Ovary (tissue), 9 donors: Measurements from ENCODE around the gene LRRC36. TPM values are rescaled to one million over a fixed set of nuclear protein-coding genes. Genes with fewer than 3 reads are reported as not detected.

ENCODE experiments used
- DNase-seq, 5 donors: peaks; one replicate each; pipeline ENCODE4 v3.0.0-alpha.2; 2019 to 2020
- H3K27ac ChIP-seq, 2 donors: fragments of 200-600 bp; one replicate each; pipeline versions ENCODE4 v1.5.1 to v1.8.0; 2019 to 2022
- H3K27me3 ChIP-seq: fragments of 200-600 bp; one replicate; pipeline ENCODE4 v1.8.0; 2022
- H3K36me3 ChIP-seq: fragments of 200-600 bp; sonication (generic); one replicate; pipeline ENCODE4 v1.5.1; 2019
- H3K4me1 ChIP-seq: one replicate; pipeline ENCODE4 v1.8.1; 2013; ENCODE audit warnings: mild to moderate bottlenecking, moderate library complexity; ENCODE audit not compliant: insufficient read depth
- H3K4me3 ChIP-seq: fragments of 200-600 bp; sonication (generic); one replicate; pipeline ENCODE4 v1.5.1; 2017
- H3K9me3 ChIP-seq, 2 donors: fragments of 200-600 bp in 1 of 2; sonication (generic) in 1 of 2; one replicate each; pipeline versions ENCODE4 v1.5.1 to v1.8.1; 2013 to 2019; ENCODE audit warnings: mild to moderate bottlenecking in 1 of 2, moderate library complexity in 1 of 2
- EP300 ChIP-seq: sonication (generic); formaldehyde crosslinking; IDR thresholded peaks from one replicate; pipeline ENCODE4 v1.6.1; 2017; ENCODE audit warnings: antibody characterized with exemption
- POLR2A ChIP-seq: fragments of 450-650 bp; IDR thresholded peaks from one replicate; pipeline ENCODE4 v1.6.1; 2017; ENCODE audit warnings: antibody characterized with exemption, mild to moderate bottlenecking, moderate library complexity
- WGBS, 3 donors: extraction: QIAGEN DNeasy Blood & Tissue Kit in 1 of 3; methylation state at CpG; one replicate each; pipeline versions ENCODE4 v1.1.5 to v1.1.7; 2013 to 2017; 5-methylcytosine and 5-hydroxymethylcytosine counted together
- intact Hi-C, 4 donors: fragments of 100-400 bp; cut with DNase I; formaldehyde crosslinking; loops; one replicate each; pipeline versions ENCODE4 v1.11.0 to v1.15.1; 2022 to 2023
- polyA plus RNA-seq, 2 donors: library from polyadenylated mRNA; stranded (reverse); fragments of 200-250 nt in 1 of 2; fragments of 350-450 nt in 1 of 2; fragmentation: Illumina TruSeq in 1 of 2; extraction: RNeasy Lipid Tissue Mini Kit (QIAGEN cat#74804) in 1 of 2; gene quantifications; one replicate each; pipeline ENCODE4 v1.2.3, GENCODE V29; 2013 to 2014
- total RNA-seq, 7 donors: library from RNA; depleted of rRNA in 2 of 7; stranded (reverse); fragments of >200 nt in 2 of 7; fragmentation: NEBNext Ultra II Directional in 3 of 7; extraction: Animal tissue kit (Norgen Biotek cat#: 25700) in 3 of 7; gene quantifications; one replicate each; pipeline versions ENCODE4 v1.1.0 to v1.2.4, GENCODE V29; 2016 to 2023
- TF ChIP-seq, protein P1 (sequence below), 3 donors: fragments of 450-650 bp in 2 of 3; fragments of 200-600 bp in 1 of 3; IDR thresholded peaks; one replicate each; pipeline versions ENCODE4 v1.5.1 to v1.8.0; 2016 to 2022; ENCODE audit warnings: antibody characterized with exemption in 3 of 3, mild to moderate bottlenecking in 1 of 3
- donor health status: DM: no; HTN: no; CAD: no; lungs with moderate emphysema.
- donor health status: DM: no; HTN: no; CAD: no.
- donor health status: Bipolar disorder and iron deficiency.
- donor health status: DM: yes; HTN: yes; CAD: no.
- donor health status: DM: no; HTN: no; CAD: no.
- donor health status: DM: yes; HTN: yes; CAD: no.

Gene LRRC36
- total and polyA plus RNA-seq, 9 donors, result 0.58 to 2.6 (median 0.96) TPM; not detected in 1

DNA sequence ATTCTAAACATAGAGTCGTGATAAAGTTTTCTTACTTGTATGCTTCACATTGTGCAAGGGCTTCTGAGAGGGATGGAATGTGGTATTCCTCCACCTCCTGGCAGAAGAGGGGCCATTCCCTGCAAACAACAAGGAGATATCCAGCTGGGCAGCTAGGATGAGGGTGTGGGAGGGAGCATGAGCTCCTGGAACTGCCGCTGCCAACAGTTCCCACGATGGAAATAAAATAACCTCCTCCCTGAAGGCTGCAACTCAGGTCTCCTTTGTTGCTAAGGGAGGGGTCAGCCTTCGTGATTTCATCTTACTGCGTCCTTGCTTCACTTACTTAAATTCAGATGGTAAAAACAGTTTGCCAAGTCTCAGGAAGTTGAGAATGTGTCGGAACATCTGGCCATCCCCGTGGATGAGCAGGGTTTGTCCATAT lies 31.7 kb upstream of the LRRC36 start:
- Histone ChIP-seq H3K4me1 (no peaks in the 10 kb centered on the region), H3K36me3 (no peaks in the 10 kb centered on the region), H3K27me3 (no peaks in the 10 kb centered on the region), H3K9me3 (no peaks in the 10 kb centered on the region), H3K27ac (no peak overlapping the region), H3K4me3 (no peak overlapping the region)
- WGBS, 3 donors, result 6 to 12% (median 10%) methylated on average over 7 of the region's 7 CpGs
- intact Hi-C loops, result no loop called here
- TF ChIP-seq EP300, result no peak
- TF ChIP-seq, protein P1, sequence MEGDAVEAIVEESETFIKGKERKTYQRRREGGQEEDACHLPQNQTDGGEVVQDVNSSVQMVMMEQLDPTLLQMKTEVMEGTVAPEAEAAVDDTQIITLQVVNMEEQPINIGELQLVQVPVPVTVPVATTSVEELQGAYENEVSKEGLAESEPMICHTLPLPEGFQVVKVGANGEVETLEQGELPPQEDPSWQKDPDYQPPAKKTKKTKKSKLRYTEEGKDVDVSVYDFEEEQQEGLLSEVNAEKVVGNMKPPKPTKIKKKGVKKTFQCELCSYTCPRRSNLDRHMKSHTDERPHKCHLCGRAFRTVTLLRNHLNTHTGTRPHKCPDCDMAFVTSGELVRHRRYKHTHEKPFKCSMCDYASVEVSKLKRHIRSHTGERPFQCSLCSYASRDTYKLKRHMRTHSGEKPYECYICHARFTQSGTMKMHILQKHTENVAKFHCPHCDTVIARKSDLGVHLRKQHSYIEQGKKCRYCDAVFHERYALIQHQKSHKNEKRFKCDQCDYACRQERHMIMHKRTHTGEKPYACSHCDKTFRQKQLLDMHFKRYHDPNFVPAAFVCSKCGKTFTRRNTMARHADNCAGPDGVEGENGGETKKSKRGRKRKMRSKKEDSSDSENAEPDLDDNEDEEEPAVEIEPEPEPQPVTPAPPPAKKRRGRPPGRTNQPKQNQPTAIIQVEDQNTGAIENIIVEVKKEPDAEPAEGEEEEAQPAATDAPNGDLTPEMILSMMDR (IDR thresholded peaks at IDR 0.05), result no peak
- DNase-seq, result no peak

DNA sequence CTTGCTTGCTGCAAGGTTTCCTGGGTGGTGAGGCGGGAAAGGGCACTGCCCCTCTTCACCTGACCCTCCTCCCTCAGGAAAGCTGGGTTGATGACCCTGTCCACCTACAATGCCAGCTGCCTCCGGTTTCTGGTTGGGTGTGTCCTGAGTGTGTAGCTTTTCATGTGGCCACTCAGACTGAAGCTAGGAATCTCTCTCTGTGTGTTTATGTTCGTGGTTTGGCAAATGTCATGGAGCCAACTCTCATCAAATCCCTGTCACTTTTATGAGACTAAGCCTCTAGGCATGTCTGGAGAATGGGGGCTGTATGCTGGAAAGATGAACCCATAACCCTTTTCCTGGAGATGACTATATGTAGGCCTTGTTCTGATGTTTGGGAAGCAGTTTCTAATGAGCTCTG lies 30.2 kb upstream of the LRRC36 start:
- 55 to 61% (median 58%) methylated on average over 3 of the region's 3 CpGs for WGBS, 3 donors
- Histone ChIP-seq H3K36me3 (no peaks in the 10 kb centered on the region), H3K27ac (no peak overlapping the region), H3K9me3 (no peaks in the 10 kb centered on the region), H3K4me3 (no peak overlapping the region), H3K27me3 (no peaks in the 10 kb centered on the region), H3K4me1 (no peaks in the 10 kb centered on the region)
- intact Hi-C loops, result no loop called here
- DNase-seq, result no peak
- TF ChIP-seq EP300 (no peak), POLR2A (no peak)
- TF ChIP-seq, protein P1 (IDR thresholded peaks at IDR 0.05), result no peak

DNA sequence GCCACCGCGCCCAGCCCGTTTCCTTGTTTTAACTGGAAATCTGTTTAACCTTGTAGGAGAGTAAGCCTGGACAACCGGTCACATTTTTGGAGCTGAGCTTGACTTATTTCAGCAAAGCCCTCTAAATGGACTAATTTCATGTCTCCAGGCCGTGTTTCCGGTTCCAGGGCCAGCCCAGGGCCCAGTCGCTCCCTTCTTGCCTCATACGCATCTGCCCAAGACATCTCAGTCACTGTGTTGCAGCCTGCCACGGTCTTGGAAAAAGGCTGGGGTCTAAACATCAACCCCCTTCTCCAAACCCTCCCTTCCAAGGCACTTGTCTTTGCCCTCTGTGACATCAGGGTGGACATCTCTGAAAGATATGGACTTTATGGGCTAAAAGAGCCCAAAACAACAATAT lies 28.3 kb upstream of the LRRC36 start:
- TF ChIP-seq, protein P1 (IDR thresholded peaks at IDR 0.05), result no peak
- no peak for TF ChIP-seq EP300
- TF ChIP-seq POLR2A, result no peak
- no peaks in the 10 kb centered on the region for H3K4me1 ChIP-seq
- intact Hi-C loops, result no loop called here
- no peaks in the 10 kb centered on the region for H3K9me3 ChIP-seq
- no peaks in the 10 kb centered on the region for H3K27me3 ChIP-seq
- DNase-seq, result no peak
- H3K27ac ChIP-seq, result no peak overlapping the region
- no peak overlapping the region for H3K4me3 ChIP-seq
- WGBS, 3 donors, result 95 to 98% (median 96%) methylated on average over 9 of the region's 9 CpGs
- H3K36me3 ChIP-seq, result no peaks in the 10 kb centered on the region

DNA sequence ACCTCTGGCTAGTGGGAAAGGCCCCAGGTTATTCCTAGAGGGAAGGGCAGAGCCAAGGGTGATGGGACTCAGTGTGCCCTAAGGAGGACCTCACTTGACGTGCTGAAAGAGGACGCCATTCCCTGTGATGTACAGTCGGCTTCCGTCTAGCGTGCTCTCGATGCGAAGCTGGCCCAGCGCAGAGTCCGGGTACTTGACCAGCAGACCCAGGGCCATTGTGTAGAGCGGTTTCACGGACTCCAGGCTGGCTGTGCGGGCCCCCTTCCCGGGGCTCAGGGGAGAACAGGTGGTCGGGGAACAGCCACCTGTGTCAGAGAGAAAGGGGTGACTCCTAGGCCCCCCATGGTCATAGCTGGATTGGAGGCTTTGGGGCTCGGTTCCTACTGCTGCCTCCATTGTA lies 27.3 kb upstream of the LRRC36 start:
- Histone ChIP-seq H3K4me1 (no peaks in the 10 kb centered on the region), H3K27ac (no peak overlapping the region), H3K27me3 (no peaks in the 10 kb centered on the region), H3K36me3 (no peaks in the 10 kb centered on the region), H3K4me3 (no peak overlapping the region), H3K9me3 (no peaks in the 10 kb centered on the region)
- no peak for DNase-seq
- intact Hi-C loops, result no loop called here
- WGBS, 3 donors, result 93 to 96% (median 95%) methylated on average over 15 of the region's 15 CpGs
- no peak for TF ChIP-seq EP300
- no peak for TF ChIP-seq POLR2A
- TF ChIP-seq, protein P1 (IDR thresholded peaks at IDR 0.05), result no peak
